ENCODE data around the gene PLCD3. TPM values are rescaled to one million over a fixed set of nuclear protein-coding genes. Genes with fewer than 3 reads are reported as not detected.

PLCD3 gene
- total and polyA plus RNA-seq, 9 of the 15 experiments (the other 6 are each of a cell fraction or from before 2014, with no cell fraction given): 0.20 to 22.6 (median 7.5) TPM

DNA sequence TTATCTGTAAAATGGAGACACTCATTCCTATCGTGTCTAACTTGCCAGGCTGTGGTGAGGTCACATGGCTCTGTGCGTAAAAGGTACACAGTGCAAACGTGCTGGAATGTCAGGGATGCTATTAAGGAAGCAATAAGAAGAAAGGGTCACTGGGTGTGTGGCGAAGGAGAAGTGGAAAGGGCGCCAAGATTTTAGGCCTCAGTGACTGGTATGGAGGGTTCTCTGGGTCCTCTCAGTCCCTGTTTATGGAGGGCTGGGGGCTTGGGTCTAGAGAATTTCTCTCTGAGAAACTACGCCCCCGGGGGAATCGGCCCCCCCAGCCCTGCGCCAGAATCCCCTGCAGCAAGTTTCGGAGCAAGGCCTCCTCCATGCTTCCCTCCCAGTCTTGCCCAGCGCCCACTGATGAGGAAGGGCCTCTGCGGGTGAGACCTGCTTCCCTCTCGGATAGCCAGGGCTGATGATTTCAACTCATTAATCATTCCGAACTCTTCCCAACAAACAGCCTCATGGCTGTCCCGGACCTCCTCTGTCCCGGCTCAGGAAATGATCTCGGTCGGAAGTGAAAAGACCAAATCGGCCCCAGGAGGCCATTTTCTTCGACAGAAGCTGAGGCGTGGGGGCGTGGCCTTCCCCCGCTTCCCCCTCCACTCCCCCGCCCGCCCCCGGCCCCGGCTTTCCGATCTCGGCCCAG, 14.7 kb upstream of the PLCD3 start (continued):
- TF ChIP-seq, protein P1, sequence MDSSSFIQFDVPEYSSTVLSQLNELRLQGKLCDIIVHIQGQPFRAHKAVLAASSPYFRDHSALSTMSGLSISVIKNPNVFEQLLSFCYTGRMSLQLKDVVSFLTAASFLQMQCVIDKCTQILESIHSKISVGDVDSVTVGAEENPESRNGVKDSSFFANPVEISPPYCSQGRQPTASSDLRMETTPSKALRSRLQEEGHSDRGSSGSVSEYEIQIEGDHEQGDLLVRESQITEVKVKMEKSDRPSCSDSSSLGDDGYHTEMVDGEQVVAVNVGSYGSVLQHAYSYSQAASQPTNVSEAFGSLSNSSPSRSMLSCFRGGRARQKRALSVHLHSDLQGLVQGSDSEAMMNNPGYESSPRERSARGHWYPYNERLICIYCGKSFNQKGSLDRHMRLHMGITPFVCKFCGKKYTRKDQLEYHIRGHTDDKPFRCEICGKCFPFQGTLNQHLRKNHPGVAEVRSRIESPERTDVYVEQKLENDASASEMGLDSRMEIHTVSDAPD (CRISPR knock-in tag; IDR thresholded peaks at IDR 0.05): no peak
- TF ChIP-seq, protein P2, sequence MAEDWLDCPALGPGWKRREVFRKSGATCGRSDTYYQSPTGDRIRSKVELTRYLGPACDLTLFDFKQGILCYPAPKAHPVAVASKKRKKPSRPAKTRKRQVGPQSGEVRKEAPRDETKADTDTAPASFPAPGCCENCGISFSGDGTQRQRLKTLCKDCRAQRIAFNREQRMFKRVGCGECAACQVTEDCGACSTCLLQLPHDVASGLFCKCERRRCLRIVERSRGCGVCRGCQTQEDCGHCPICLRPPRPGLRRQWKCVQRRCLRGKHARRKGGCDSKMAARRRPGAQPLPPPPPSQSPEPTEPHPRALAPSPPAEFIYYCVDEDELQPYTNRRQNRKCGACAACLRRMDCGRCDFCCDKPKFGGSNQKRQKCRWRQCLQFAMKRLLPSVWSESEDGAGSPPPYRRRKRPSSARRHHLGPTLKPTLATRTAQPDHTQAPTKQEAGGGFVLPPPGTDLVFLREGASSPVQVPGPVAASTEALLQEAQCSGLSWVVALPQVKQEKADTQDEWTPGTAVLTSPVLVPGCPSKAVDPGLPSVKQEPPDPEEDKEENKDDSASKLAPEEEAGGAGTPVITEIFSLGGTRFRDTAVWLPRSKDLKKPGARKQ (CRISPR knock-in tag; IDR thresholded peaks at IDR 0.05): no peak
- TF ChIP-seq TGIF2 (CRISPR knock-in tag; IDR thresholded peaks at IDR 0.05): no peak
- TF ChIP-seq, protein P3, sequence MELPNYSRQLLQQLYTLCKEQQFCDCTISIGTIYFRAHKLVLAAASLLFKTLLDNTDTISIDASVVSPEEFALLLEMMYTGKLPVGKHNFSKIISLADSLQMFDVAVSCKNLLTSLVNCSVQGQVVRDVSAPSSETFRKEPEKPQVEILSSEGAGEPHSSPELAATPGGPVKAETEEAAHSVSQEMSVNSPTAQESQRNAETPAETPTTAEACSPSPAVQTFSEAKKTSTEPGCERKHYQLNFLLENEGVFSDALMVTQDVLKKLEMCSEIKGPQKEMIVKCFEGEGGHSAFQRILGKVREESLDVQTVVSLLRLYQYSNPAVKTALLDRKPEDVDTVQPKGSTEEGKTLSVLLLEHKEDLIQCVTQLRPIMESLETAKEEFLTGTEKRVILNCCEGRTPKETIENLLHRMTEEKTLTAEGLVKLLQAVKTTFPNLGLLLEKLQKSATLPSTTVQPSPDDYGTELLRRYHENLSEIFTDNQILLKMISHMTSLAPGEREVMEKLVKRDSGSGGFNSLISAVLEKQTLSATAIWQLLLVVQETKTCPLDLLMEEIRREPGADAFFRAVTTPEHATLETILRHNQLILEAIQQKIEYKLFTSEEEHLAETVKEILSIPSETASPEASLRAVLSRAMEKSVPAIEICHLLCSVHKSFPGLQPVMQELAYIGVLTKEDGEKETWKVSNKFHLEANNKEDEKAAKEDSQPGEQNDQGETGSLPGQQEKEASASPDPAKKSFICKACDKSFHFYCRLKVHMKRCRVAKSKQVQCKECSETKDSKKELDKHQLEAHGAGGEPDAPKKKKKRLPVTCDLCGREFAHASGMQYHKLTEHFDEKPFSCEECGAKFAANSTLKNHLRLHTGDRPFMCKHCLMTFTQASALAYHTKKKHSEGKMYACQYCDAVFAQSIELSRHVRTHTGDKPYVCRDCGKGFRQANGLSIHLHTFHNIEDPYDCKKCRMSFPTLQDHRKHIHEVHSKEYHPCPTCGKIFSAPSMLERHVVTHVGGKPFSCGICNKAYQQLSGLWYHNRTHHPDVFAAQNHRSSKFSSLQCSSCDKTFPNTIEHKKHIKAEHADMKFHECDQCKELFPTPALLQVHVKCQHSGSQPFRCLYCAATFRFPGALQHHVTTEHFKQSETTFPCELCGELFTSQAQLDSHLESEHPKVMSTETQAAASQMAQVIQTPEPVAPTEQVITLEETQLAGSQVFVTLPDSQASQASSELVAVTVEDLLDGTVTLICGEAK (IDR thresholded peaks at IDR 0.05): no peak
- TF ChIP-seq, protein P3 (CRISPR knock-in tag; IDR thresholded peaks at IDR 0.05): no peak
- no peak for TF ChIP-seq NFE2 (IDR thresholded peaks at IDR 0.05; ENCODE audit: low read depth)
- no peak for TF ChIP-seq ZNF143 (CRISPR knock-in tag; IDR thresholded peaks at IDR 0.05)
- TF ChIP-seq TAF15 (IDR thresholded peaks at IDR 0.05; ENCODE audit: low read depth, low read length): no peak

Measured in K562 (cell line).